HTR-8/SVneo (cell line): ENCODE data around the gene CORIN.
A peak's percentile ranks its signal among the peaks of the same experiment; 100 is the strongest.

Experiments
- DNase-seq: peaks from one replicate; pipeline ENCODE4 v3.0.0; 2011; ENCODE audit warnings: low spot score, mixed read lengths; ENCODE audit not compliant: insufficient read length
- FAIRE-seq: peaks from 2 replicates; lab custom pipeline; 2011; peaks lifted over from hg19 to GRCh38; lab: Jason Lieb, UNC

The CORIN gene

DNA sequence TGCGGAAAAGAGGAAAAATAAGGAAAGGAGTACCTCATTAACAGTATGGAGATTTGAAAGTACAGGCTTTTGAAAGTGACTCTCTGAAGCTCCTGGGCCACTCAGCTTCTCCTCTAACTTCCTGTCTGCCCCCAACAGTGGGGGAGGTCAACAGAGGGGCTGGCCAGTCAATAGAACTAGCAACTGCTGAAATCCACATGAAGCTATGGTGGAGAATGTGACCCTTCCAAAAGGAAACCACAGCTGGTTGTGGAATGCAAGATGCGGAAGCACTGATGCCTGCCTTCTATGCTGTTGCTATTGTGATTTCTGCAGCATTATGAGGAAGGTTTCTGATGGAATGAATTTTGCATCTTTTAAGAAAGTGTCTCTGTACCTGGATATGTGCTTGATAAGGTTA, 2.4 kb downstream of the CORIN start:
- FAIRE-seq: no peak
- no peak for DNase-seq

DNA sequence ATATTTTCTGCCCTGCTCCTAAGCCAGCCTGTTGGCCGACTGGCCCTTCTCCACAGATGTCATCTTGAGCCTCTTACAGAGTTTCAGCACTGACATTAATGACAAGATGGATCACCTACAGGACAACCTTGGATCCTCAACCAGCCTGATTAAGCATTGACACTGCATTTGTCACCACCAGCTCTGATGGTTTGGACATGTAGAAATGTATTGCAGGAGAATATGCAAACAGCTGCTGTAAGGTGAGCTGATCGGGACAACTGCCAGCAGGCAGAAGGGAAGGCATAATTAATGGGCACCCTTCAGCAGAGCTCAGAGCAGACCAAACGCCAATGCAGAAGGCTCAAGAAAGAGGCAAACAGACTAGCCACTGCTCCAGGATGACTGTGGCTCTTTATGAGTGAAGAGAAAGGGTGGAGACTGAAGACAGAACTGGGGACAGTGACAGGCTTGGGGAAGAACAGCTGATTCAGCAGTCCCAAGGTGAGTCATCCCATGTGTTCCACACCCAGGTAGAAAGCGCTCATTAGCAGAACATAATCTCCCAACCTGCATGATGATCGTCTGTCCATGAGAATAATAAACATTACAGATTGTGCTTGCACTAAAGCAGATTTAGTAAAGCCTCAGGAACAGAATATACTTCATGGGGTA, 6.7 kb downstream of the CORIN start:
- FAIRE-seq (no peak), DNase-seq (no peak)

DNA sequence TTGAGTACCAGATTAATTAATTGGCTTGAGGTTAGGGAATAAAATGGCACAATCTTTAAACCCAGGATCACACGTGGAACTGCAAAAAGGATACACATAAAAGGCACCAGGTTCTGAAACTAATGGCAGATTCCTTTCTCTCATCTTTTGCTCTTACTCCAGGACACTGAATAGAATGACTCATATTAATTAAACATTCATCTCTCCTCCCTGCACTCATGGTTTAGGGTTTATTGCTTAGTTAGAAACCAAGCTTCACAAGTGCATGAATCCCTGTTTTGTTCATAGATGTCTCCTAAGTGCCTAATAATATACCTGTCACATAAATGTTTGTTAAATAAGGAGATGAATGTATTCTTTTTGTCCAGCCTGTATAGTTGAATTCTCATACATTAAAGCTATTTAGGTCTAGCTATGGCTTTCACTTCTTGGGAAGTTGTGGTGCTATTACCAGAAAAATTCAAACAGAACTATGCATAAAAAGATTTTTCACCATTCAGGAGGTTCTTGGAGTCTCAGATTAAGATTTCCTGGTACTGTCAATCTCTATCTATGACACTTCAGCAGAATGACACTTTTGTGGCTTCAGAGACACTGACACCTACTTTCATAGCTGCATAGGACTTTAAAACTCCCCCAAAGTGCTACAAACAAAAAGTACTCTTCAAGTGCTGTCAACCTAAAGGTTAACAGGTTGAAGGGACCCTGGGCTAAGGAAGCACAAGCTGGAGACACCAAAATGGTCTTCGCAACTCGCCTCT, 7.4 kb downstream of the CORIN start:
- FAIRE-seq (no peak), DNase-seq (no peak)

DNA sequence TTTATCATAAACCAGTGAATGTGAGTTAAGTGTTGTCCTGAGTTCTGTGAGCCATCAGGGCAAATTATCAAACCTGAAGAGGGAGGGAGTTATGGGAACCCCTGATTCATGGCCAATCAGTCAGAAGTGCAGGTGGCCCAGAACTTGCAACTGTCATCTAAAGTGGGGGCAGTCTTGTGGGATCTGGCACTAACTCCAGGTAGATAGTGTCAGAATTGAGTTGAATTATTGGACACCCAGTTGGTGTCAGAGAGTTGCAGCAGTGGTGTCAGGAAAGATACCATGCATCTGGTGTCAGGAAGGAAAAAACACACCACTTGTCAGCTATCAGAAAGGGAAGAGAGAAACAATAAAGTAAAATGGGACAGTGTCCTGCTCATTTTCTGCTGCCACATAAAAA, 8.4 kb downstream of the CORIN start:
- DNase-seq: no peak
- no peak for FAIRE-seq

DNA sequence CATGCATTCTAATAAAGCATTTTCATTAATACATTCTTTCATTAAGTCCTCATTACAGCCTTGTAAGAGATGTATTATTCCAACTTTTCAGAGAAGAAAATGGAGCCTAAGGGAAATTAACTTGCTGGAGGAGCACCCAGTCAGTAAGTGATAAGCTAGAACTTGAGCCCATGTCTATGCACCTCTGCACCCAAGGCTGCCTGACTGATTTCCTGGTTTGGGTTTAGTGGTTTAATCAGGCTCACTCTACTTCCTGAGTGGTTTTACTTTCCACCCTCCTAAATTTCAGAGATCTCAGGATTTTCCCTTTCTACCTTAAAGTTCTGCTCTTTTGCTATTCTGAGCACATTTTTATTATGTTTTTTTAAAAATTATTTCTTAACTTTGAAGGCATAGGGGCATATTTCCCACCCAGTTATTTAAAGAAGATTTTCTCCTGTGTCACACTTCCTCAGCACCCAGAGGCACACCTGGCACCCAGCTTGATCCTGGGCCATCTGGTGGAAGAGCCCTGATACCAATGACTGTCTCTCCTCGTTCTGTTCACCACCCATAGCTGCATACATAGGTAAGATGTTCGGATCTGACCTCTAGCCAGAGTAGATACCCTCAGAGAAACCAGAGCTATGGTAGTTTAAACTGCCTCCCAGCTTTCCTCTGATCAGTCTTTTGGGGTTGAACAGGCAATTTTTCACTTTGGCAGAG, 10.4 kb downstream of the CORIN start:
- FAIRE-seq (no peak), DNase-seq (no peak)

DNA sequence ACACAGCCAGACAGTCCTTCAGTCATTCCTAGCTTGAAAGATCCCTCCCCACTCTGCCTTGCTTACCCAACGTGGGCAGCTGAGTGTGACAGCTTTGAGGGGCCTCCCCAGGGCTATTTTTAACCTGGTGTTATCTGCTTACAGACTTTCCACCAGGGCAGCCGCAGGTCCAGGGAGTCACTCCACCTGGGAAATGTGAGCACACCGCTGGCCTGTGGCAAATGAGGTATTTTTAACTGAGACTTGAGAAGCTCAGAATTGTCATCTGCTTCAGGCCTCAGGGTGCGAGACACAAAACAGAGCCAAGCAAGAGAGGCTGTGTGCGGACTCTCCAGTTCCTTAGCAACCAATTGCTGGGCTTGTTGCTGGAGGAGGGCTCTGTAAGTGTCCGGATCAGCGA, 13.0 kb downstream of the CORIN start:
- DNase-seq (no peak), FAIRE-seq (no peak)

DNA sequence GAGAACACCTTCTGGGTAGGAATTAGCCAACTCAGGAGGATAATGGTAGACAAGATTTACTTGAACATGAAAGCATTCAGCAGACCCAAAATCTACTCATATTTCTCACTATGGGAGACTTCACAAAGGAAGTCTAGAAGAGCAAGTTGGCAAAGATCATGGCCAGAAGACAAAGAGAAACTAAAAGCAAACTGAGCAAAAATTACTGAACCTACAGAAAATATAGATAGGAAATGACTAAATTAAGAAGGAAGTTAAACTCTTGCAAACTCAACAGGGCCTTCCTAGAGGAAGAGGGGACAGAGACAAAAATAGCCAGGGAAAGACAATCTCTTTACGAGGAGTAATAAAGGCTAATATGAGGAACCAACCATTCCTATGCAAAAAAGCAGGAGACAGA, 18.7 kb downstream of the CORIN start:
- FAIRE-seq (no peak), DNase-seq (no peak)

DNA sequence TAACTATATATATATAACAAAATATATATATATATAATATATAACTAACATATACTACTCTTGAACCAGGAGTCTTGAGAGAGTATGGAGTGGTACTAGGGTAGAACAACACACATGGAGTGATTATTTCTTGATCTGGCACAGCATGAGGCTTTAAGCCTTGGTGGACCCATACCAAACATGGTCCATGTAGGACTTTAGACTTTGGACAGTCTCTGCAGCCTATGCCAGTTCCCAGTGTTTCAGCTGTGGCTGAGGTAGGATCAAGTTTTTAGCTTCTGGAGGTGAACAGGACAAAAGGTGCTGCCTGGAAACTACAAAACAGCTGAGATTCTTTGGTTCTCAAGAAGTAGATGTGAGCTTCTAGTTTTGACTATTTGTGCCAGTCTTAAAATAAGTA, 20.6 kb downstream of the CORIN start:
- FAIRE-seq: no peak
- DNase-seq: no peak

DNA sequence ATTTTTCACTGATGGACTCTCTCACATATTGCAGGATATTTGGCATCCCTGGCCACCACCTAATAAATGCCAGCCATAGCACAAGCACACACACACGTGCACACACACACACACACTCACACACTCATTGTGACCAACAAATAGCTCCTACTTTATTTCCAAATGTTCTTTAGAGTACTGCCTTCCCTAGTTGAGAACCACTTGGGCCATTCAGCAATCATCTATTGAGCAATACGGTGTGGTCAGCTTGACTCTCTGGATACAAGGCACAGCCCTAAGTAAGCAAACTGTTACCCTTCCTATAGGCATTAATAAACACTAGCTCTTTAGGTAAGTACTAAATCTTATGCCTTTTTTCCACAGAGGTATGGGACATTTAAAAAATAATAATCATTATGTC, 21.1 kb downstream of the CORIN start:
- FAIRE-seq: no peak

DNA sequence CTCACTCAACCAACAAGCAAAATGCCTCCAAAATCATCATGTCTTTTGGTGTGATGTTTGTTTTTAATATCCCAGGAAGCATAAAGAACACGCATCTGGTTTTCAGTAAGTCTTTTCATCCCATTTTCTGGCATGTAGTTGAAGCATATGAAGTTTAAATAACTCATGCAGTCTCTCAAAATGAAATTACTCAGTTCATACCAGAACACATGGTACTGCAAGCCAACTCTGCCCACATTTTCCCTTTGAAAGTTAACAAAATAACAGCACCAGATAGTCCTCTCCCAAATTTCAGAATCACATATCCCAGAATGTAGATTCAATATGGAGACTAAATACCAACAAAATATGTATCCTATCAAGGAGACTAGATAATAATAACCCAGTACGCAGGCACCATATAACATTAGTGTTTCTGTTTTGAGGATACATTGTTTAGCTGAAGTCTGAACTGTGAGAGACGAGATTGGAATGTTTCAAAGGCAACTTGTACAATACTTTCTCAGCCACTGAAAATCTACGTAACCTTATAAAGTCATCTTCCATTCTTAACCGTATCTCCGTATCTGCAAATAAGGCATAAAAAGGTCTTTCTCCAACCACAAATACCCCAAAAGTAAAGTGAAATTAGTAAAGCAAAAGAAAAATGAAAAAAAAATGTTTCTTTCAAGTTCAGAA, 23.1 kb downstream of the CORIN start:
- no peak for FAIRE-seq
- no peak for DNase-seq

More for the DNA sequence above, 21.1 kb downstream of the CORIN start:
- no peak for DNase-seq

DNA sequence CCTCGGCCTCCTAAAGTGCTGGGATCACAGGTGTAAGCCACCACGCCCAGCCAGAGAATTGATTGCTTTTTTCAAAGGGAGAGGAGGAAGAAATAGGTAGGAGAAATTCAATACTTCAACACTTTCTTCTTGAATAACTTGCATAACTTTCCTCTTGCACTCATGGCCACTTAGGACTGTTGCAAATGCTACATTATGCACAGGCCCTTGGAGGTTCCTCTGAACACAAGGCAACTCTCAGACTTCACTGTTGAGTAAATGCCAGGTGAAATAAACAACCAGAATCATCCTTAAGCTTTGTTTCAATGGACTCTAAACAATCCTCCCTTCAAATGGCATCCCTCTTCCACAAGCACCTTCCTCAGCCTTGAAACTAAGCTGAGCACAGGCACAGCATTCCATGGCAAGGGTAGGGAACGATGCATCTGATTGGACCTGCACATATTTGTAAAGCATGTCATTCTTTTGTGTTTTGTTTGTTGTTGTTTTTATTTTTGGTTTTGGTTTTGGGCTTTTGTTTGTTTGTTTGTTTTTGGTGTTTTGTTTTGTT, 28.1 kb downstream of the CORIN start:
- FAIRE-seq: no peak
- no peak for DNase-seq

DNA sequence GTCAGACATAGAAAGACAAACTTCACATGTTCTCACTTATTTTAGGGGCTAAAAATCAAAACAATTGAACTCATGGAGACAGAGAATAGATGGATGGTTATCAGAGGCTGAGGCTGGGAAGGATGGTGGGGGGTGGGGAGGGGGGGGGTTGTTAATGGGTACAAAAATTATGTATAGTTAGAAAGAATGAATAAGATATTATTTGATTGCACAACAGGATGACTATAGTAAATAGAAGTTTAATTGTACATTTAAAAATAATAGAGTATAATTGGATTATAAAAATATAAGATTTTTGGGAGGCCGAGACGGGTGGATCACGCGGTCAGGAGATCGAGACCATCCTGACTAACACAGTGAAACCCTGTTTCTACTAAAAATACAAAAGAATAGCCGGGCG, 33.3 kb downstream of the CORIN start:
- FAIRE-seq (no peak), DNase-seq (no peak)

DNA sequence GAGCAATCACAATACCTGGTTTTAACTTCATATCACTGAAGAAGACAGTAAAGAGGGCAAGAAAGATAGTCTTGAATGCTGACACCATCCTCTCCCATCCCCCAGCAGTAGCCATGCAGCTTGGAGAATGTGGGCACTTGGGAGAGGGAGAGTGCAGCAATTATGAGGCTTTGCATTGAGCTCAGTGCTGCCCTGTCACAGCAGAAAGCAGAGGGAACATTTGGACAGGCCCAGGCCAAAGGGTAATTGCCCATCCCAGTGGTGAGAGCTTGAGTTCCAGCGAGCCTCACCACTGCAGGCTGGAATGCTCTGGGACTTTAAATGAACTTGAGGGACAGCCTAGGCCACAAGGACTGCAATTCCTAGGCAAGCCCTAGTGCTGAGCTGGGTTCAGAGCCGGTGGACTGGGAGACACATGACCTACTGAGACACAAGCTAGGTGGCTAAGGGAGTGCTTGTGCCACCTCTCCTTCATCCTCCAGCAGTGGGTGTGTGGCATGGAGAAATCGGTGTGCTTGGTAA, 36.3 kb downstream of the CORIN start:
- FAIRE-seq (peak; percentile 36), DNase-seq (no peak)

DNA sequence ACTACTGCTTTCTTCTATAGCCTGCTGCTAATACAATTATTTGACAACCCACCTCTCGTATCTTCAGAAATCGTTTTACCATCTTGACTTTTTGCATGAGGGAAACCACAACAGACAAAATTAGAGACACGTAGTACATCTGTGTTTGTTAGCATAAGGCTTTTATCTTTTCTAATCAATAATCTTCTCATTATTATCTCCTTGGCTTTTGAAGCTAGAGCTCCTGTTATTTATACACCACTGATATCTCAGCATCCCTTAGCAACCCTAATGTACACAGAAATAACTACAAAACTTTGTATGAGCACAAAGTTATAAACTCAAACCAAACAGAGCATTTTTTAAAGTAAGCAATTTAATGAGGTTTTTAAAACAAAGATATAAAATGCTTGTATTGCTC, 39.7 kb downstream of the CORIN start:
- DNase-seq (no peak), FAIRE-seq (no peak)

DNA sequence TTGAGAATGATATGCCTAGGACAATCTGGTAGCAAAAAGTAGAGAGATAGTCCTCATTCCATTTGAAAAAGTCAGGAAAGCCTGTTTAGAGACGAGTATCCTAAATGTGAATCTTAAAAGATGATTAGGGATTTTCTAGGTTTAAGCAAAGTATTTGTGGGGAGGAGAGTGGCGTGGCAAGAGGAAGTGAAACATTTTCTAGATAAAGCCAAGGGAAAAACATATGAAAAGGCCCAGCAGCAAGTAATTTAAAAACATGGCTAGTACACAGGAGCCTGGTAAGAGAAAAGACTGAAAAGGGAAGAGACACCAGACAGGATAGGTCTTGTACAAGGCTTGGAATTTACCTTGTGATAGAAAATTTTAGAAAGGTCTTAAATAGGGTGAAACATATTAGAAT, 45.9 kb downstream of the CORIN start:
- DNase-seq: no peak
- no peak for FAIRE-seq

DNA sequence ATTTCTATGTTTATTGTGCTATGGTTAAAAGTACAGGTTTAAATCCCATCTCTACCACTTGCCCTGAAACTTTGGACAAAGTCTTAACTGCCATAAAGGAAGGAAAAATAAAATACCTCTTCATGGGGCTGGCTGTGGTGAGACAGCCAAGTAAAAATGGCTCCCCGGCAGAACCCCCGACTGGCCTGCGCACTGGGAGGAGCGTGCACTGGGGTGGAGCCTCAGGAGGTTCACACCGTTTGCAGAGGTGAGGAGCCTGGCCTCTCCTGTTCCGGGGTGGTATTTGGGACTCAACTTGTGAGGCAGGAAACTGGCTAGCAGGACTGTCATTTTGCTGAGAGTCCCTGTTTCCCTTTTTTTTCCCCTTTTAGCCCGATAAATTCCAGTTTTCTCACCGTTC, 47.8 kb downstream of the CORIN start:
- DNase-seq (no peak), FAIRE-seq (no peak)

DNA sequence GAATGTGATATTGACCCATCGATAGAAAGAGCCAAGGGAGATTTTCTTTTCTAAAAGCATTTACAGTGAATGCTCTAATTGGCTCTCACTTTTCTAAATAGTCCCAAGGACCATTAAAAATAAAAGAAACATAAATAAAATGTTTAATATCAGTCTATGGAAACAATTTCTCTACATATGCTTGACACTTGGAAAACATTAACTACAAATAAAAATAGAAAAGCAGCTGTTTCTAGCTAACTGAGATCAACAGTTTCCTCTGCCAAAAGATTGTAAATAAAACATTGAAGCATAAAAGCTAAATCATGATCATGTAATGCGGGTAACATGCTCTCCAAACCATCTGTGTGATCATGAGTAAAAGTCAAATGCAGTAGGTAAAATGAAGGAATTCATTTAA, 49.7 kb downstream of the CORIN start:
- DNase-seq: no peak
- no peak for FAIRE-seq

DNA sequence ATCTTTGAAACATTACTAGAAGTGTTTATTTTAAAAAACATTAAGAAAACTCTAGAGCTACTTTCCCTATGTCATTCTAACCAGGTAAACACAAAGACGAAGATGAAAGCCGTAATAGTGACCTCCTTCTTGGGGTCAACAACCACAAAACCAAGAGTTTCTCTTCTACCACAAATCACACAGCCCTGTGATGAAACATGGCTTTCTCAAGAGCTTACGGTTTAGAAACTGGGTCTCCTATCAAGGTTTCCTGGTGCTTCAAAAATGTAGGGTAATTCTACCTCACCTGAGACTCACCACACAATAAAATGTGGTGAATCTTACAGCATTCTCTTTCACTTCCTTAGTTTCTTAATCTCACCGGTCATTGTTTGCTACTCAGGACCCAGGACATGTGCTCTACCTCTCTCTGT, 50.9 kb downstream of the CORIN start:
- DNase-seq (no peak), FAIRE-seq (no peak)

DNA sequence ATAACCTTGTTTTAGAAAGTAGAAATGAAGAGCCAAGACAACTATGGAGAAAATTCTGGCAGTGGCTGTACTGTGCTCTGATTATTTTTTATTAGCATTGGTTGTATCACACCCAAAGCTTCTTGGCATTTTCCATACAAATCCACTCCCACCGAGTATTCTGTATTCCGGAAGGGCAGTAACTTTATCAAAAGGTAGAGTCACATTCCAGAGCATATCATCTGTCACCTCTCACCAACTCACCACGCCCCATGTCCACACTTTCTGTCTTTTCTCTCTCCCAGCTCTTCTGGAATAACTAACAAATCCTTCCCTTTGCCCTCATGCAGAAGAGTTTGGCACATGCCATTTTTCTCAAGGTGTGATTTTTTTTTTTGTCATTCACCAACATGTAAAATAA, 52.7 kb downstream of the CORIN start:
- DNase-seq: no peak
- no peak for FAIRE-seq

DNA sequence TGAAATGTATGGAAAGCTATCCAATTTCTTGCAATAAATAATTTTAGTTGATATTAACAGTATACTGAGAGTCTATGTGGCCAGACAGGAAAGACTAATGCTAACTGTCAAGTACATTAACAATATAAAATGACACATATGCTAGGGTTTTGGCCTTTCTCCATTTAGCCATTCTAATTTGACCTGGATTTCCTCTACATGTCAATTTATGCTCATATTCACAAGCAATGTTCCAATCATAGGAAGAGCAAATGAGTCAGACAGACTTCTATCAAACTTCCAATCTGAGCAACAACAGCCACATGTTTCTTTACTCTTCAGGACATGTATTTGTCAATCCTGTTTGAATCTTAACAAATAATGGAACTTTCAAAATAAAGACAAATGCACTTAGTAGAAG, 53.6 kb downstream of the CORIN start:
- FAIRE-seq (no peak), DNase-seq (no peak)
